ENCODE data around the gene VIT.
"Not testable (repeated sequence)": the region's sequence is repeated elsewhere in the genome, so short reads cannot be mapped to it uniquely, and the experiment has no call there.

Gene VIT

GRCh38 chr2:36808386-36809068 is 112.0 kb downstream of the VIT start:
- no peak for DNase-seq (ENCODE audit: low read depth)

- no peak for DNase-seq (ENCODE audit: low read depth)
These were observed 112.5 kb downstream of the VIT start for GRCh38 chr2:36809069-36809445.

GRCh38 chr2:36811071-36811470 is 114.6 kb downstream of the VIT start:
- no peak for DNase-seq (ENCODE audit: low read depth)

GRCh38 chr2:36812196-36812595 is 115.7 kb downstream of the VIT start:
- no peak for DNase-seq (ENCODE audit: low read depth)

- DNase-seq (ENCODE audit: low read depth) = no peak
These were observed 122.0 kb downstream of the VIT start for GRCh38 chr2:36818542-36818941.

- DNase-seq (ENCODE audit: low read depth) = no peak
These were observed 122.7 kb downstream of the VIT start for GRCh38 chr2:36819095-36819711.

GRCh38 chr2:36820942-36821605 is 124.6 kb downstream of the VIT start:
- no peak for DNase-seq (ENCODE audit: low read depth)

- no peak for DNase-seq (ENCODE audit: low read depth)
These were observed 127.4 kb downstream of the VIT start for GRCh38 chr2:36823862-36824261.

- no peak for DNase-seq (ENCODE audit: low read depth)
These were observed 127.8 kb downstream of the VIT start for GRCh38 chr2:36824273-36824672.

- not testable (repeated sequence) for DNase-seq (ENCODE audit: low read depth)
These were observed 128.2 kb downstream of the VIT start for GRCh38 chr2:36824683-36825082.

- no peak for DNase-seq (ENCODE audit: low read depth)
These were observed 134.7 kb downstream of the VIT start for GRCh38 chr2:36831185-36831584.

GRCh38 chr2:36834203-36834602 is 137.7 kb downstream of the VIT start:
- no peak for DNase-seq (ENCODE audit: low read depth)

- DNase-seq (ENCODE audit: low read depth) = no peak
These were observed 138.4 kb downstream of the VIT start for GRCh38 chr2:36834731-36835524.

- no peak for DNase-seq (ENCODE audit: low read depth)
These were observed 143.6 kb downstream of the VIT start for GRCh38 chr2:36839976-36840617.

- DNase-seq (ENCODE audit: low read depth) = no peak
These were observed 147.3 kb downstream of the VIT start for GRCh38 chr2:36843838-36844237.

GRCh38 chr2:36849265-36849664 is 152.8 kb downstream of the VIT start:
- no peak for DNase-seq (ENCODE audit: low read depth)

- DNase-seq (ENCODE audit: low read depth) = no peak
These were observed 157.7 kb downstream of the VIT start for GRCh38 chr2:36854241-36854640.

GRCh38 chr2:36855429-36855828 is 158.9 kb downstream of the VIT start:
- DNase-seq (ENCODE audit: low read depth) = no peak

- DNase-seq (ENCODE audit: low read depth) = no peak
These were observed 161.2 kb downstream of the VIT start for GRCh38 chr2:36857713-36858112.

GRCh38 chr2:36858551-36859365 is 162.3 kb downstream of the VIT start:
- DNase-seq (ENCODE audit: low read depth) = no peak

- no peak for DNase-seq (ENCODE audit: low read depth)
These were observed 162.9 kb downstream of the VIT start for GRCh38 chr2:36859366-36859792.

All from fibroblast of the conjunctiva (primary cell).